DMS153 treated with DMSO at 0.1 percent for 48 hours (cell line): ENCODE data around the gene NPSR1.
A peak's percentile ranks its signal among the peaks of the same experiment; 100 is the strongest.

Experiments used
- DNase-seq: peaks from one replicate; lab custom pipeline; 2025; ENCODE audit not compliant: unreplicated experiment; lab: John Stamatoyannopoulos, UW

Gene NPSR1

GRCh38 chr7:34756691-34757090 is 98.7 kb downstream of the NPSR1 start:
- DNase-seq = peak; percentile 30

- no peak for DNase-seq
Observed at GRCh38 chr7:34757570-34758110, 99.6 kb downstream of the NPSR1 start.

- no peak for DNase-seq
Observed at GRCh38 chr7:34758111-34758601, 100.1 kb downstream of the NPSR1 start.

GRCh38 chr7:34759477-34760125 is 101.6 kb downstream of the NPSR1 start:
- peak; percentile 26 for DNase-seq

GRCh38 chr7:34760271-34760670 is 102.3 kb downstream of the NPSR1 start:
- DNase-seq = no peak

GRCh38 chr7:34761206-34761605 is 103.2 kb downstream of the NPSR1 start:
- no peak for DNase-seq

GRCh38 chr7:34761627-34762026 is 103.6 kb downstream of the NPSR1 start:
- no peak for DNase-seq

GRCh38 chr7:34762764-34763163 is 104.7 kb downstream of the NPSR1 start:
- no peak for DNase-seq

GRCh38 chr7:34772296-34772938 is 114.4 kb downstream of the NPSR1 start:
- DNase-seq = no peak

- no peak for DNase-seq
Observed at GRCh38 chr7:34776748-34777358, 118.8 kb downstream of the NPSR1 start.

GRCh38 chr7:34780546-34780945 is 122.5 kb downstream of the NPSR1 start:
- DNase-seq = no peak

GRCh38 chr7:34787586-34787985 is 129.6 kb downstream of the NPSR1 start:
- no peak for DNase-seq

- DNase-seq = no peak
Observed at GRCh38 chr7:34806831-34807230, 148.8 kb downstream of the NPSR1 start.

- DNase-seq = no peak
Observed at GRCh38 chr7:34807548-34808340, 149.7 kb downstream of the NPSR1 start.

GRCh38 chr7:34814203-34814842 is 156.3 kb downstream of the NPSR1 start:
- DNase-seq = peak; percentile 62

GRCh38 chr7:34821932-34822558 is 164.0 kb downstream of the NPSR1 start:
- no peak for DNase-seq

GRCh38 chr7:34823650-34824258 is 165.7 kb downstream of the NPSR1 start:
- DNase-seq = peak; percentile 41

GRCh38 chr7:34825221-34825620 is 167.2 kb downstream of the NPSR1 start:
- no peak for DNase-seq

GRCh38 chr7:34830390-34830789 is 172.4 kb downstream of the NPSR1 start:
- no peak for DNase-seq

GRCh38 chr7:34831436-34831835 is 173.4 kb downstream of the NPSR1 start:
- DNase-seq = no peak
